ENCODE results near the gene KAZN.
A peak's percentile ranks its signal among the peaks of the same experiment; 100 is the strongest.

- no peak for TF ChIP-seq POLR2AphosphoS5 (IDR thresholded peaks at IDR 0.05)
- no peak for TF ChIP-seq RAD21 (conservative IDR thresholded peaks at IDR 0.05)
- peak; percentile 49 for TF ChIP-seq CTCF (IDR thresholded peaks at IDR 0.05; ENCODE audit: poor library complexity, severe bottlenecking)
- TF ChIP-seq REST (IDR thresholded peaks at IDR 0.05; ENCODE audit: borderline replicate concordance), result no peak
- no peak for TF ChIP-seq SMC3 (conservative IDR thresholded peaks at IDR 0.05; ENCODE audit: poor library complexity)
Observed at GRCh38 chr1:15062479-15063099, 464.1 kb downstream of the KAZN start.
